SH-SY5Y (cell line): ENCODE results near the gene MYH10.

Experiments
- GATA2 ChIP-seq: IDR thresholded peaks from 2 replicates; pipeline ENCODE4 v1.6.1; 2011; ENCODE audit warnings: mild to moderate bottlenecking, low read depth, low read length
- GATA3 ChIP-seq: IDR thresholded peaks from 2 replicates; pipeline ENCODE4 v1.6.1; 2011; ENCODE audit warnings: low read depth, mild to moderate bottlenecking, low read length, moderate library complexity

MYH10 gene

DNA sequence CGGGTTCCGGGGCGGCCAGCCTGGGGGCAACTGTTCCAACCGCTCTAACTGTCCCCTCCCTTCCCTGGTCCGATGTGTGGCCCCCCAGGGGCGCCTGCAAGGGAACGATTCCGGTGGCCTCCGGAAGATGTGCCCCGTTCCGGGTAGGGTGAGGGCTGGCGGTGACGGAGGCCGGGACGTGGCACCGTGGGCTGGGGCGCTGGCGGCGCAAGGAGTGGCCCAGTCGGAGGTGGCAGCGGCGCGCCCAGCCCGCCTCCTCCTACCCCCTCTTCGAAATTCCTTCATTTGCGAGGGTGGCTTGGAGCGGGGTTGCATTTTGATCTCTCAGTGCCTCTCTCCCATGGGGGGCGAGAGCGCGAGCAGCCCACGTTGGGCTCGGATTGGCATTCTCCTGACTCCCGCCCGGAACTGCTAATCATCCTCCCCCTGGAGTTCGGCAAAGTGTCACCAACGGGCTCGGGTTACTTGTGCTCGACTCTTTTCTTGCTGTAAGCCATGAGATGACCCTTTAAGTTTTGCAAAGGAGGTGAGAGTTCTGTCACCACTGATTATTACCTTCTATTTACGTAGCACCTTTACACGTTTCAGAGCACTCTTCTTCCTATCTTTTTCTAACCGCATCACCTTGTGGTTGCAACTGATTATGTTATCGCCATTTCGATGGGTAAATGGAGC is 194.2 kb downstream of the MYH10 start:
- no peak for TF ChIP-seq GATA2

DNA sequence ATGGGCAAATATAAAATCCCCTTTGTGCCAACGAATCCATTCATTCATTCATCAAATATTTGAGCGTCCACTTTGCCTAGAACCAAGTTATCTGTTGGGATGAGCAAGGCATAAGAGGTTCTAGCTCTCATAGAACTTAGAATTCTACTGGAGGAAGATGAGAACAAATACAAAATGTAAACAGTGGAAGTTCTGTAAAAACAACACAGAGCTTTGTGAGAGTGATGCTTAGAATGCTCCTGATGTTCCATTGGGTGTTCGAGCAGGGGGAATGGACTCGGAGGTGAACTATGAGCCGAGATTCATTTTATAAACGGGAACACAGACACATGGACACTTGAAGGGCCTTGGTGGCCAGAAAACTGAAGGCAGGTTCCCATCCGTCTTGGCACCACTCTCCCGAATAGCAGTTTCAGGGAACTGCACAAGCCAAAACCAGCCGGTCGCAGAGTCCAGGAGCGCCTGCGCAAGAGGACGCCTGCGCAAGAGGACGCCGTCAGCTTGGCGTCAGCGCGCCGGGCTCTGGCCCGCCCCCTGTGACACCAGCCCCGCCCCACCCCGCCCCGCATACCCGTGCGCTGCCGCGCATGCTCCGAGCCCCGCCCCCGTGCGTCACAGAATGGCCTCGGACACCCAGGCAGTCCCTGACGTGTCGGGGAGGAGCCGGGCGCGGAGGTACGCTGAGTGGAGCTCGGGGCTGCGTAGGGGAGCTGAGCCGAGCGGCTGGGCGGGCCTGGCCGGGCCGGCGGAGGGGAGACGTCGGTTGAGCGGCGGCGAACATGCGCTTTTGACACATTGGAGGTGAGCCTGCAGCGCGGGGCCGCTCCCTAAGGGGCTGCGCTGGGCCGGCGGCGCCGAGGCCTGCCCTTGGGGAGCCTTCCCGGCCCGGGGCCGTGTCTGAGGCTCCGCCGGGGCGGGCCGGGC is 195.0 kb downstream of the MYH10 start, which contains the start of gene NDEL1:
Gene NDEL1 (plus strand): TSS at position 640 of the 924 bp plus-strand sequence. CDS start 8,388 bp downstream, outside the sequence.
- TF ChIP-seq GATA2 (no peak), GATA3 (no peak)

DNA sequence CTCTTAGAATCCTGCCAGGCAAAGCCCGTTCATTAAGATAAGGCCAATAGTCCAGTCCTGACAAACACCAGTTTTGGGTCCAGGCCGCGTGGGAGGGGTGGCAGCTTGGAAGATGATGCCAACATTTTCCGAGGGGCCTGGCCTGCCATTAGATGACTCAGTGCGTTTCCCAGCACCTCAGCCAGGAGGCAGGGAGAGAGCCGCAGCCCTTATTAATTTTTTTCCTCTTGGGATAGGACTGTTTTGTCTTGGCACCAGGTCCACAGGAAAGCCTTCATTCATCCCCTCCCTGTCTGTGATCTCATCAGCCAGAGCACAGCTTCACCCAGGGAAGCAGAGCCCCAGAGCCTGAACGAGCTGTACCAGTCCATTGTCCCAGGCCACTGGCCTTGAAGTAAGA is 199.6 kb downstream of the MYH10 start:
- no peak for TF ChIP-seq GATA2
- no peak for TF ChIP-seq GATA3

DNA sequence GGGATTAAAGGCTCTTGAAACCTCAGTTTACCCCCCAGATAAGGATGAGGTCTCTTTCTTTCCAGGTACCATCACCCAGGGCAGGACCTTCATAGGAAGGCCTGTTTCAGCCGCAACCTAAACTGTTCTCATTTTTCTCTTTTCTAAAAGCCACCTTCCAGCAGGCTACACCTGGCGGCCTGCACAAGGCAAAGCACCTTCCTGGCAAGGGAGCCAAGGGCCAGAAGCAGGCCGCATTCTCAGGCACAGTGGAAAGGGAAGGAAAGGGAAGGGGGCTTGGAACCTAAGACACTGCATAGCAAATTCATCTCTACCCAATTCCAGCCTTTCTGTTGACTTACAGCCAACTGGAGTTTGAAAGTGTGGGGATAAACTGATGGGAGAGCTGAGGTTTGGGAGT is 203.7 kb downstream of the MYH10 start:
- TF ChIP-seq GATA3: no peak
- TF ChIP-seq GATA2: no peak

DNA sequence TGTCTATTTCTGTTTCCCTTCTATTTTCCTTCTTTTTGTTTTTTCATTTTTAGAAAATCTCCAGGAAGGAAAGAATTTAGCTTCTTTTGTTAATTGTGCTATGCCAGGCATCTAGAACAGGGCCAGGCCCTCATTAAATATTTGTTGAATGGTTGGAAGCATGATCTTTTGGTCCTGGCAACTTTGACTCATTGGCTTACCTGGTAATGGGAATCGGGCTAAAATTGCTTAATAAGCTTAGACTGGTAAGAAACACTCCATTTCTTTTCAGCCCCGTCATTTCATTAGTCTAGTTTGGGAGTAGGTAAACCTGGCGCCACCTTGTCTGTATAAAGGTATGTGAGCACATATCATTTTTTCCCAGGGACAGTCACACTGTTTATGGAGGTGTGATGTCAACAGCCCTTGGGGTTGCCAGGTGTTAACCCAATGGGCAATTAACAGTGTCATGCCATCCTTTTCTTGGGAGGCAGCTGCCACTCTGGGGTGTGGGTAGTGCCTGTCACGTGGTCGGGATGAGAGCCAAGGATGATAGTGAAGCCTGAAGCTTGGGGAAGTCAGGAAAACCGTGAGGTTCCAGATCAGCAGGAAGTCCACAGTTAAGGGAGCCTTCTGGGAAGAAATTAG is 204.3 kb downstream of the MYH10 start:
- no peak for TF ChIP-seq GATA3
- TF ChIP-seq GATA2: no peak
